ENCODE data around the gene C16orf87. TPM values are rescaled to one million over a fixed set of nuclear protein-coding genes. Genes with fewer than 3 reads are reported as not detected.

Gene C16orf87
- total RNA-seq, 2 experiments from 2014 or later: 13.3 to 19.1 TPM

GRCh38 chr16:46854846-46855245 is 23.9 kb upstream of the C16orf87 start:
- H3K4me1 Mint-ChIP-seq: peaks cover 1% of the 10 kb centered on the region
- ATAC-seq: no peak
- H3K27ac Mint-ChIP-seq: no peak overlapping the region
- no peaks in the 10 kb centered on the region for H3K36me3 Mint-ChIP-seq
- CTCF ChIA-PET: interaction anchor here (0.6 to 5.5 kb wide), 22 partner anchors 9 to 181 kb away, joined by 3 to 97 read pairs (median 4); partner anchors contain the start of genes C16orf87, GPT2 and ORC6
- H3K9me3 Mint-ChIP-seq (ENCODE audit: low read depth): no peaks in the 10 kb centered on the region
- no peak overlapping the region for H3K4me3 Mint-ChIP-seq
- no peaks in the 10 kb centered on the region for H3K27me3 Mint-ChIP-seq
- no peak for DNase-seq

DNA sequence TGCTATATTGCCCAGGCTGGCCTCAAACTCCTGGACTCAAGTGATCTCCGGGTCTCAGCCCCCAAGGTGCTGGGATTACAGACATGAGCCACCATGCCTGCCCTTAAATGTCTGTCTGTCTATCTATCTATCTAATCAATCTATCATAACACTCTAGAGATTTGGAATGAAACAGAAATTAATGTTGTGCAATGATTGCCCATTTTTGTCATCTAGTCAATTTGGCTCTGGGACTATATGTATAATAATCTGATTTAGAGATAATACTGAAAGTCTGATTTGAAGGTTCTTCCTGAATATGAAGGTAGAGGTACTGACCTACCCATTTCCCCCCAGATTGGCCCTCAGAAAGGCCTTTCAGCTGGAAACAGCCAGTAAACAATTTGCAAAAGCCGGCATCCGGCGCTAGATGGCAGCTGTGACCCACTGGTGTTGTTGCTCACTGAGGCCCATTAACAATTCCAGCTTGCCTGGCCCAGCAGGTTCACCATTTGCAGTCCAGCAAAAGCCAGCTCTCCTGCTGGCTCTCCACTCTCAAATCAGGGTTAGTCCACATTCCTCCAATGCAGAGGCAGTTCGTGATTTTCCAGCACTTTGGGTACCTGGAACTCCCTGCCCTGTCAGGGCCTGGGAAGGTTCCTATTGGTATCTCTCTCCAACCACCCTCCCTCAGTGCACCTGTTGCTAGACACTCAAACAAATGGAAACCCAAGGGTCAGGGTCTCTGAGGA is 22.9 kb upstream of the C16orf87 start:
- Mint-ChIP-seq H3K4me1 (no peaks in the 10 kb centered on the region), H3K9me3 (ENCODE audit: low read depth) (no peaks in the 10 kb centered on the region), H3K27ac (no peak overlapping the region), H3K4me3 (no peak overlapping the region), H3K27me3 (peaks cover 5% of the 10 kb centered on the region), H3K36me3 (no peaks in the 10 kb centered on the region)
- DNase-seq: peak; percentile 79
- CTCF ChIA-PET: interaction anchor here (0.8 to 5.5 kb wide), 34 partner anchors 8 to 288 kb away, joined by 3 to 97 read pairs (median 4); partner anchors contain the start of genes C16orf87, GPT2 and ORC6
- peak; percentile 76 for ATAC-seq

GRCh38 chr16:46852130-46852529 is 21.1 kb upstream of the C16orf87 start:
- no peak overlapping the region for H3K27ac Mint-ChIP-seq
- no peaks in the 10 kb centered on the region for H3K4me1 Mint-ChIP-seq
- no peaks in the 10 kb centered on the region for H3K9me3 Mint-ChIP-seq (ENCODE audit: low read depth)
- no peak for ATAC-seq
- peaks cover 11% of the 10 kb centered on the region for H3K27me3 Mint-ChIP-seq
- H3K36me3 Mint-ChIP-seq: no peaks in the 10 kb centered on the region
- DNase-seq: no peak
- H3K4me3 Mint-ChIP-seq: no peak overlapping the region
- CTCF ChIA-PET: interaction anchor here (1.2 to 5.5 kb wide), 7 partner anchors 8 to 178 kb away, joined by 3 to 97 read pairs (median 9); no protein-coding TSS in a partner anchor

GRCh38 chr16:46850619-46851555 is 19.9 kb upstream of the C16orf87 start:
- Mint-ChIP-seq H3K36me3 (no peaks in the 10 kb centered on the region), H3K4me1 (no peaks in the 10 kb centered on the region), H3K27me3 (peaks cover 12% of the 10 kb centered on the region), H3K27ac (no peak overlapping the region), H3K4me3 (no peak overlapping the region), H3K9me3 (ENCODE audit: low read depth) (no peaks in the 10 kb centered on the region)
- no peak for ATAC-seq
- CTCF ChIA-PET: interaction anchor here (0.7 to 5.5 kb wide), 4 partner anchors 57 to 90 kb away, joined by 3 to 97 read pairs (median 23); no protein-coding TSS in a partner anchor
- DNase-seq: no peak

GRCh38 chr16:46848768-46849764 is 18.1 kb upstream of the C16orf87 start:
- peaks cover 14% of the 10 kb centered on the region for H3K27me3 Mint-ChIP-seq
- H3K4me3 Mint-ChIP-seq: no peak overlapping the region
- CTCF ChIA-PET: no interaction called here
- no peaks in the 10 kb centered on the region for H3K9me3 Mint-ChIP-seq (ENCODE audit: low read depth)
- no peak overlapping the region for H3K27ac Mint-ChIP-seq
- ATAC-seq: no peak
- DNase-seq: no peak
- H3K36me3 Mint-ChIP-seq: no peaks in the 10 kb centered on the region
- H3K4me1 Mint-ChIP-seq: no peaks in the 10 kb centered on the region

DNA sequence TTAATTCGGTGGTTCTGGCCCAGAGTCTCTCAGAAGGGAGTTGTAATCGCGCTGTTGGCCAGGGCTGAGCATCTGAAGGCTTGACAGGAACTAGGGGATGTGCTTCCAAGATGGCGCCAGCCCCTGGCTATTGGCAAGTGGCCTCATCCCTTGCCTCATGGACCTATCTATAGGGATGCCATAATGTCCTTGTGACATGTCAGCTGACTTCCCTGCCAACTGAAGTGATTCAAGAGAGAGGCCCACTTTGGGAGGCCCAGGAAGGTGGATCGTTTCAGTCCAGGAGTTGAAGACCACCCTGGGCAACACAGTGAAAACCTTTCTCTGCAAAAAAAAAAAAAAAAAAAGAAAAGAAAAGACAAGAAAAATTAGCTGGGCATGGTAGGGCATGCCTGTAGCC is 15.0 kb upstream of the C16orf87 start:
- H3K4me1 Mint-ChIP-seq: peaks cover 2% of the 10 kb centered on the region
- ATAC-seq: no peak
- H3K9me3 Mint-ChIP-seq (ENCODE audit: low read depth): no peaks in the 10 kb centered on the region
- H3K27ac Mint-ChIP-seq: no peak overlapping the region
- CTCF ChIA-PET: interaction anchor here (0.9 to 1.1 kb wide), 4 partner anchors 8 to 172 kb away, joined by 3 read pairs; no protein-coding TSS in a partner anchor
- DNase-seq: no peak
- peaks cover 2% of the 10 kb centered on the region for H3K36me3 Mint-ChIP-seq
- no peak overlapping the region for H3K4me3 Mint-ChIP-seq
- peaks cover 17% of the 10 kb centered on the region for H3K27me3 Mint-ChIP-seq

GRCh38 chr16:46844771-46845170 is 13.8 kb upstream of the C16orf87 start:
- ATAC-seq: no peak
- Mint-ChIP-seq H3K9me3 (ENCODE audit: low read depth) (no peaks in the 10 kb centered on the region), H3K4me1 (peaks cover 2% of the 10 kb centered on the region), H3K4me3 (no peak overlapping the region), H3K27ac (no peak overlapping the region), H3K27me3 (peaks cover 17% of the 10 kb centered on the region), H3K36me3 (peaks cover 2% of the 10 kb centered on the region)
- no peak for DNase-seq
- CTCF ChIA-PET: interaction anchor here (1.0 to 2.7 kb wide), 2 partner anchors 9 to 64 kb away, joined by 3 to 11 read pairs; no protein-coding TSS in a partner anchor

GRCh38 chr16:46843898-46844642 is 13.1 kb upstream of the C16orf87 start:
- Mint-ChIP-seq H3K4me3 (no peak overlapping the region), H3K27ac (no peak overlapping the region), H3K27me3 (peaks cover 11% of the 10 kb centered on the region), H3K36me3 (peaks cover 2% of the 10 kb centered on the region), H3K9me3 (ENCODE audit: low read depth) (no peaks in the 10 kb centered on the region), H3K4me1 (peaks cover 2% of the 10 kb centered on the region)
- ATAC-seq (no peak), DNase-seq (no peak)
- CTCF ChIA-PET: interaction anchor here (1.3 to 2.7 kb wide), 2 partner anchors 10 to 146 kb away, joined by 4 to 11 read pairs; no protein-coding TSS in a partner anchor

DNA sequence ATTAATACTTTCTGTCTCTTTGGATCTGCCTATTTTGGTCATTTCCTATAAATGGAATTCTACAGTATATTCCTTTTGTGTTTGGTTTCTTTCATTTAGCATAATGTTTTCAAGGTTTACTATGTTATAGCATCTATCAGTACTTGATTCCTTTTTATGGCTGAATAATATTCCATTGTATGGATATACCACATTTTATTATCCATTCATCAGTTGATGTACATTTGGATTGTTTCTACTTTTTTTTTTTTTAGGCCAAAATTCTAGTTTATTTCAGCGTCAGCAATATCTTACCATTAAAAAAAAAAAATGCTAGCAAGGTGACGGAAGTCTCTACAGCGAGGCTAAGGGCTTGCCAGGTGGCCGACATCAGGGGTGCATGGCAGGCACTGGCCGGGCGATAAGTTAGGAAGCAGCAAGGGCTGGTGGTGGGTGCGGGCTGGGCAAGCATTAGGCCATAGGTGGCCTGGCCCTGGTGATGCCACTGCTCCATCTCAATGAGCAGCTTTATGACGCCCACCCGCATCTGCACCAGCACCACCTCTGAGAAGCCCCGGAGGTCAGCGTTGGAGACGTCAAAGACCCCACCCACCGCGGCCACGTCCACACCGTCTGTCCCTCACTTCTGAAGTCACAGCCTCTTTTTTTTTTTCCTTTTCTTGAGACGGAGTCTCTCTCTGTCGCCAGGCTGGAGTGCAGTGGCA is 11.4 kb upstream of the C16orf87 start:
- CTCF ChIA-PET: interaction anchor here (2.7 kb wide), 1 partner anchor 11 kb away, joined by 11 read pairs; no protein-coding TSS in a partner anchor
- H3K27ac Mint-ChIP-seq: no peak overlapping the region
- peaks cover 8% of the 10 kb centered on the region for H3K27me3 Mint-ChIP-seq
- no peak overlapping the region for H3K4me3 Mint-ChIP-seq
- DNase-seq (no peak), ATAC-seq (no peak)
- no peaks in the 10 kb centered on the region for H3K9me3 Mint-ChIP-seq (ENCODE audit: low read depth)
- peaks cover 2% of the 10 kb centered on the region for H3K4me1 Mint-ChIP-seq
- H3K36me3 Mint-ChIP-seq: peaks cover 2% of the 10 kb centered on the region

- ATAC-seq: no peak
- no peak overlapping the region for H3K27ac Mint-ChIP-seq
- peaks cover 6% of the 10 kb centered on the region for H3K4me1 Mint-ChIP-seq
- CTCF ChIA-PET: interaction anchor here (1.2 to 2.6 kb wide), 2 partner anchors 9 to 13 kb away, joined by 3 to 9 read pairs; partner anchors contain the start of gene C16orf87
- no peak for DNase-seq
- no peak overlapping the region for H3K4me3 Mint-ChIP-seq
- no peaks in the 10 kb centered on the region for H3K9me3 Mint-ChIP-seq (ENCODE audit: low read depth)
- H3K36me3 Mint-ChIP-seq: peaks cover 2% of the 10 kb centered on the region
- H3K27me3 Mint-ChIP-seq: peaks cover 5% of the 10 kb centered on the region
Observed at GRCh38 chr16:46839986-46840443, 9.0 kb upstream of the C16orf87 start.

Data from activated CD8-positive, alpha-beta memory T cell treated with anti-CD3 and anti-CD28 coated beads, Interleukin-2, amount 10 ng/mL, durations not matched to agents 7 days and 5 days (primary cell).